OCI-LY1 (cell line): ENCODE data around the gene ADAMTS10.

Experiments used
- CTCF ChIP-seq: fragments of 200-600 bp; sonication (generic), shearing (Covaris generic); IDR thresholded peaks from 2 replicates; pipeline ENCODE4 v1.5.1; 2017; ENCODE audit warnings: mild to moderate bottlenecking, antibody characterized with exemption, low read length, moderate library complexity, mixed read lengths
- EZH2 ChIP-seq: fragments of 200-600 bp; sonication (generic), shearing (Covaris generic); IDR thresholded peaks from 2 replicates; pipeline ENCODE4 v1.8.0; 2017; ENCODE audit warnings: borderline replicate concordance, mixed run types, mild to moderate bottlenecking, antibody characterized with exemption, low read length, moderate library complexity, mixed read lengths

- TF ChIP-seq CTCF, result no peak
- TF ChIP-seq EZH2, result no peak
These were observed 29.4 kb upstream of the ADAMTS10 start for GRCh38 chr19:8639821-8640401.
